Activated CD4-positive, alpha-beta T cell treated with anti-CD3 and anti-CD28 coated beads, Interleukin-2, amount 10 ng/mL, durations not matched to agents 24 days and 14 days (primary cell): ENCODE results near the gene ASXL3. TPM values are rescaled to one million over a fixed set of nuclear protein-coding genes. Genes with fewer than 3 reads are reported as not detected.

ENCODE experiments used
- DNase-seq: peaks from one replicate; pipeline ENCODE4 v3.0.0; 2022
- H3K27ac Mint-ChIP-seq: one replicate; pipeline ENCODE4 v1.8.0; 2022; ENCODE audit warnings: mild to moderate bottlenecking, mixed read lengths
- H3K27me3 Mint-ChIP-seq: one replicate; pipeline ENCODE4 v1.8.0; 2022; ENCODE audit warnings: mixed read lengths
- H3K36me3 Mint-ChIP-seq: one replicate; pipeline ENCODE4 v1.8.0; 2022; ENCODE audit warnings: low read depth, mild to moderate bottlenecking, mixed read lengths
- H3K4me1 Mint-ChIP-seq: one replicate; pipeline ENCODE4 v1.8.0; 2021; ENCODE audit warnings: mixed read lengths
- H3K4me3 Mint-ChIP-seq: one replicate; pipeline ENCODE4 v1.8.0; 2022; ENCODE audit warnings: mild to moderate bottlenecking, moderate library complexity, mixed read lengths
- H3K9me3 Mint-ChIP-seq: one replicate; pipeline ENCODE4 v1.8.0; 2021; ENCODE audit warnings: mixed read lengths
- intact Hi-C: fragments of 100-400 bp; cut with micrococcal nuclease; formaldehyde crosslinking; loops from one replicate; pipeline ENCODE4 v1.15.1; 2023
- total RNA-seq: library from RNA; stranded (reverse); gene quantifications from 2 replicates; pipeline ENCODE4 v1.2.3, GENCODE V29; 2022

ASXL3 gene
- total RNA-seq, 1 donor from 2014 or later = not detected

GRCh38 chr18:33699372-33699771 is 121.4 kb downstream of the ASXL3 start:
- H3K27ac Mint-ChIP-seq = no peak overlapping the region
- no peaks in the 10 kb centered on the region for H3K27me3 Mint-ChIP-seq
- no peaks in the 10 kb centered on the region for H3K36me3 Mint-ChIP-seq
- DNase-seq = no peak
- no peaks in the 10 kb centered on the region for H3K4me1 Mint-ChIP-seq
- peaks cover 2% of the 10 kb centered on the region for H3K9me3 Mint-ChIP-seq
- no peak overlapping the region for H3K4me3 Mint-ChIP-seq
- intact Hi-C loops = no loop called here

- H3K27ac Mint-ChIP-seq = no peak overlapping the region
These were observed 122.5 kb downstream of the ASXL3 start for GRCh38 chr18:33700513-33700976.

GRCh38 chr18:33702625-33703024 is 124.6 kb downstream of the ASXL3 start:
- no peak for DNase-seq
- Mint-ChIP-seq H3K4me3 (no peak overlapping the region), H3K27ac (no peak overlapping the region), H3K9me3 (no peaks in the 10 kb centered on the region), H3K4me1 (no peaks in the 10 kb centered on the region), H3K36me3 (no peaks in the 10 kb centered on the region), H3K27me3 (no peaks in the 10 kb centered on the region)
- intact Hi-C loops = no loop called here

More at GRCh38 chr18:33700513-33700976, 122.5 kb downstream of the ASXL3 start:
- Mint-ChIP-seq H3K4me3 (no peak overlapping the region), H3K27me3 (no peaks in the 10 kb centered on the region), H3K4me1 (no peaks in the 10 kb centered on the region), H3K9me3 (no peaks in the 10 kb centered on the region), H3K36me3 (no peaks in the 10 kb centered on the region)
- intact Hi-C loops = no loop called here
- no peak for DNase-seq

- intact Hi-C loops = no loop called here
- no peak for DNase-seq
- H3K4me1 Mint-ChIP-seq = no peaks in the 10 kb centered on the region
- no peaks in the 10 kb centered on the region for H3K27me3 Mint-ChIP-seq
- H3K4me3 Mint-ChIP-seq = no peak overlapping the region
- H3K36me3 Mint-ChIP-seq = no peaks in the 10 kb centered on the region
- H3K9me3 Mint-ChIP-seq = no peaks in the 10 kb centered on the region
- H3K27ac Mint-ChIP-seq = no peak overlapping the region
These were observed 128.4 kb downstream of the ASXL3 start for GRCh38 chr18:33706391-33706790.

GRCh38 chr18:33708876-33709275 is 130.9 kb downstream of the ASXL3 start:
- intact Hi-C loops = no loop called here
- no peak overlapping the region for H3K4me3 Mint-ChIP-seq

GRCh38 chr18:33710269-33710668 is 132.2 kb downstream of the ASXL3 start:
- Mint-ChIP-seq H3K36me3 (no peaks in the 10 kb centered on the region), H3K27me3 (no peaks in the 10 kb centered on the region), H3K4me1 (no peaks in the 10 kb centered on the region), H3K27ac (no peak overlapping the region), H3K4me3 (no peak overlapping the region), H3K9me3 (peaks cover 5% of the 10 kb centered on the region)
- DNase-seq = no peak
- intact Hi-C loops = no loop called here

More at GRCh38 chr18:33708876-33709275, 130.9 kb downstream of the ASXL3 start:
- Mint-ChIP-seq H3K4me1 (no peaks in the 10 kb centered on the region), H3K27me3 (no peaks in the 10 kb centered on the region), H3K9me3 (peaks cover 5% of the 10 kb centered on the region), H3K27ac (no peak overlapping the region), H3K36me3 (no peaks in the 10 kb centered on the region)
- DNase-seq = no peak

GRCh38 chr18:33711514-33711913 is 133.5 kb downstream of the ASXL3 start:
- Mint-ChIP-seq H3K9me3 (peaks cover 5% of the 10 kb centered on the region), H3K36me3 (no peaks in the 10 kb centered on the region), H3K27ac (no peak overlapping the region), H3K4me3 (no peak overlapping the region), H3K4me1 (no peaks in the 10 kb centered on the region), H3K27me3 (no peaks in the 10 kb centered on the region)
- no peak for DNase-seq
- intact Hi-C loops = no loop called here

- Mint-ChIP-seq H3K4me1 (no peaks in the 10 kb centered on the region), H3K27me3 (no peaks in the 10 kb centered on the region), H3K4me3 (no peak overlapping the region), H3K9me3 (peaks cover 5% of the 10 kb centered on the region), H3K36me3 (no peaks in the 10 kb centered on the region), H3K27ac (no peak overlapping the region)
- intact Hi-C loops = no loop called here
- no peak for DNase-seq
These were observed 134.7 kb downstream of the ASXL3 start for GRCh38 chr18:33712719-33713118.

GRCh38 chr18:33716061-33716683 is 138.2 kb downstream of the ASXL3 start:
- no peak for DNase-seq
- no peak overlapping the region for H3K27ac Mint-ChIP-seq

GRCh38 chr18:33717339-33717738 is 139.3 kb downstream of the ASXL3 start:
- Mint-ChIP-seq H3K27ac (no peak overlapping the region), H3K27me3 (no peaks in the 10 kb centered on the region), H3K36me3 (no peaks in the 10 kb centered on the region), H3K4me3 (no peak overlapping the region), H3K9me3 (peaks cover 5% of the 10 kb centered on the region), H3K4me1 (no peaks in the 10 kb centered on the region)
- intact Hi-C loops = no loop called here
- DNase-seq = no peak

More at GRCh38 chr18:33716061-33716683, 138.2 kb downstream of the ASXL3 start:
- intact Hi-C loops = no loop called here
- Mint-ChIP-seq H3K9me3 (peaks cover 5% of the 10 kb centered on the region), H3K4me3 (no peak overlapping the region), H3K27me3 (no peaks in the 10 kb centered on the region), H3K4me1 (no peaks in the 10 kb centered on the region), H3K36me3 (no peaks in the 10 kb centered on the region)

- H3K9me3 Mint-ChIP-seq = no peaks in the 10 kb centered on the region
- intact Hi-C loops = no loop called here
- H3K4me3 Mint-ChIP-seq = no peak overlapping the region
- H3K36me3 Mint-ChIP-seq = no peaks in the 10 kb centered on the region
- DNase-seq = no peak
- no peaks in the 10 kb centered on the region for H3K4me1 Mint-ChIP-seq
- no peak overlapping the region for H3K27ac Mint-ChIP-seq
- H3K27me3 Mint-ChIP-seq = no peaks in the 10 kb centered on the region
These were observed 142.1 kb downstream of the ASXL3 start for GRCh38 chr18:33720133-33720532.

GRCh38 chr18:33729556-33729955 is 151.5 kb downstream of the ASXL3 start:
- Mint-ChIP-seq H3K27ac (no peak overlapping the region), H3K27me3 (no peaks in the 10 kb centered on the region), H3K9me3 (no peaks in the 10 kb centered on the region), H3K36me3 (no peaks in the 10 kb centered on the region), H3K4me3 (no peak overlapping the region), H3K4me1 (no peaks in the 10 kb centered on the region)
- DNase-seq = no peak
- intact Hi-C loops = no loop called here

GRCh38 chr18:33733376-33733775 is 155.4 kb downstream of the ASXL3 start:
- Mint-ChIP-seq H3K36me3 (no peaks in the 10 kb centered on the region), H3K4me3 (no peak overlapping the region), H3K27ac (no peak overlapping the region), H3K27me3 (no peaks in the 10 kb centered on the region), H3K9me3 (no peaks in the 10 kb centered on the region), H3K4me1 (no peaks in the 10 kb centered on the region)
- no peak for DNase-seq
- intact Hi-C loops = no loop called here

- intact Hi-C loops = no loop called here
These were observed 157.4 kb downstream of the ASXL3 start for GRCh38 chr18:33735428-33735827.

GRCh38 chr18:33741760-33742159 is 163.7 kb downstream of the ASXL3 start:
- intact Hi-C loops = no loop called here
- DNase-seq = no peak
- Mint-ChIP-seq H3K4me1 (no peaks in the 10 kb centered on the region), H3K27me3 (no peaks in the 10 kb centered on the region), H3K27ac (no peak overlapping the region), H3K4me3 (no peak overlapping the region), H3K9me3 (peaks cover 4% of the 10 kb centered on the region), H3K36me3 (no peaks in the 10 kb centered on the region)

More at GRCh38 chr18:33735428-33735827, 157.4 kb downstream of the ASXL3 start:
- H3K36me3 Mint-ChIP-seq = no peaks in the 10 kb centered on the region
- DNase-seq = no peak
- no peaks in the 10 kb centered on the region for H3K4me1 Mint-ChIP-seq
- no peak overlapping the region for H3K27ac Mint-ChIP-seq
- no peaks in the 10 kb centered on the region for H3K9me3 Mint-ChIP-seq
- H3K27me3 Mint-ChIP-seq = no peaks in the 10 kb centered on the region
- H3K4me3 Mint-ChIP-seq = no peak overlapping the region
